CD4-positive, alpha-beta T cell treated with Interleukin-17A for 1 hour (primary cell): ENCODE results near the gene SRRT.
A peak's percentile ranks its signal among the peaks of the same experiment; 100 is the strongest.
"Not testable (repeated sequence)": the region's sequence is repeated elsewhere in the genome, so short reads cannot be mapped to it uniquely, and the experiment has no call there.

Experiments used
- DNase-seq: peaks from one replicate; pipeline ENCODE4 v3.0.0-alpha.2; 2020

The SRRT gene

GRCh38 chr7:100895956-100896731 lies 21.2 kb downstream of the SRRT start:
- peak; percentile 60 for DNase-seq

DNA sequence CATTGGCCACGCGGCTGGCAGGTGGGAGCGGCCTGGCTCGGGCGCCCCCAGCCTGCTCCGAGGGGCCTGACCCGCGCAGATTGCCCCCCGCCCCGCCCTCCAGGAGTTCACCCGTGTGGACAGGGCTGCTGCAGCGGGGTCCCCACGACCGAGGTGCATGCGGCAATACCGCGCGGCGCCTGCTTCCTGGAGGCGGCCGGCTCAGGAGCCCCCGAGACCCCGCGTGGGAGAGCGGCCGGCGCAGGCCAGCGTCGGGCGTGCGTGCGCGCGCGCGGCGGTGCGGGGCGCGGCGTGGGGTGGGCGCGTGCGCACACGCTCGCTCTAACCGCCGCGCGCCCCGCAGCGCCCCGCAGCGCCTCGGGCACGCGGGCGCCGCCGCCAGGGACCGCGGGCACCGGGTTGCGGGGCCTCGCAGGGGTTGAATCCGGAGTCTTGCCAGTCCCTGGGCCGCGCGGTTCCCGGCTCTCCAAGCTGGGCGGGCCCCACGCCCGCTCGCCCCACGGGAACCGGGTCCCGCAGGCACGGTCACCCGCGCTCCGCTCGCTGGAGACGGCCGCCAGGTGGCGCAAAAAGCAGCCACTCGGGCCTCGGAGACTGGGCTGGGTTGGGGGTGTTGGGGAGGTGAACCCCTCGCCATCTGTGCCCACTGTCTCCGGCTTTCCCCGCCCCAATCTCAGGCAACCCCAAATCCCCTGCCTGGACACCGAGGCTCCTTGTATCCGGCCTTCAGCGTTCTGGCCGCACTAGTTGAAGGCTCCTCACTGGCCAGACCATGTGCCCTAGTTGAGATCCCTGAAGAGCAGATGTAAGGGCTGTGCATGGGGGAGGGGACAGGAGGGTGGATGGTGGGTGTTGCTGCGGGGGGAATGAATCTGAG lies 22.1 kb downstream of the SRRT start:
- DNase-seq = peak; percentile 67

DNA sequence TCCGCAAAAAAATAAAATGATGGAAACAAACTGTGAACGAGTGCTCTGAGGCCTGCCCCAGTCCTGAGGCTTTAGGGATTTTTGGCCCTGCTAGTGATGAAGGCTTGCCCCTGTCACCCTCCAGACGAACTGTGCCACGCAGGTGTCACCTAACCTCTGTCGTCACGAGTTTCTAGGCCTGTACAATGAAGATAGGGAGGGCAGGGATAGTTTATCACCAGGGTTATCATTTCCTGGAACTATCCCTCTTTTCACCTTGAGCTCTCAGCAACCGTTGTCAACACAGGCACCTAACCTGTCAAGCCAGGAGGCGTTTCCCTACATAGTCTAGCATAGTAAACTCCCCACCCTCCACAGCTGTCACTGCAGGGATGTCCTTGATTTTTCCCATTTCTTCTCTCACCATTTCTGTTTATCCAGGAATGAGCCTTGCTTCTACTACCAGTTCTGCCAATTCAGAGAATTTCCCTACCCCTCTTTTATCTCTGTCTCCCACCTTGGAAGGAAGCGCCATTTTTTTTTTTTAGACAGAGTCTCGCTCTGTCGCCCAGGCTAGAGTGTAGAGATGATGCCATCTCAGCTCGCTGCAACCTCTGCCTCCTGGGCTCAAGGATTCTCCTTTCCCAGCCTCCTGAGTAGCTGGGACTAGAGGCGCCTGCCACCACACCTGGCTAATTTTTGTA lies 23.0 kb downstream of the SRRT start:
- no peak for DNase-seq

DNA sequence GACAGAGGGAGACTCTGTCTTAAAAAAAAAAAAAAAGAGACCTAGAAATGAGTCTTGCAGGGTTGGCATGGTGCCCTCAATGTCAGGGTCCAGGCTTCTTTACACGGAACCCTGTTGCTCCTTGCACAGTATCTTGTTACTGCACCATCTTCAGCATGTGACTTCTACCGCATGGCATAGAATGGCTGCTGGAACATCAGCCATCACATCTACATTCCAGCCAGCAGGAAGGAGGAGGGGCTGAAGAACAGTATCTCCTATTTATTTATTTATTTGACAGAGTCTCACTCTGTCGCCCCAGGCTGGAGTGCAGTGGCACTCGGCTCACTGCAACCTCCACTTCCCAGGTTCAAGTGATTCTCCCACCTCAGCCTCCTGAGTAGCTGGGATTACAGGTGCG lies 24.5 kb downstream of the SRRT start:
- no peak for DNase-seq

- DNase-seq = no peak
These were observed 26.1 kb downstream of the SRRT start for GRCh38 chr7:100900978-100901377.

DNA sequence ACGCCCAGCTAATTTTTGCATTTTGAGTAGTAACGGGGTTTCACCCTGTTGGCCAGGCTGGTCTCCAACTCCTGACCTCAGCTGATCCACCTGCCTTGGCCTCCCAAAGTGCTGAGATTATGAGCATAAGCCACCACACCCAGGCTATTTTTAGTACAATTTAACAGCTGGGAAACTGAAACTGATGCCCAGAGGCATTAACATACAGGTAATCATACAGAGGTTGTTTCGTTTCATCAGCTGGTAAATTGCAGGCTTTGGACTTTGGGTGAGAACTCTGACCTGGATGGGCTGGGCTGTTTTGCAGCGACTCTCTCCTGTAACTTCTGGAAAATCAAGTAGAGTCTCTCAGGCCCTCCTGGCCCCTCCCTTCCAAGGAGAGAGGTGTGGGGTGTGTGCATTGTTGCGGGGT lies 27.0 kb downstream of the SRRT start:
- DNase-seq = no peak

GRCh38 chr7:100902638-100903037 lies 27.7 kb downstream of the SRRT start:
- DNase-seq = no peak

GRCh38 chr7:100908512-100908911 lies 33.6 kb downstream of the SRRT start:
- DNase-seq = no peak

GRCh38 chr7:100910443-100910842 lies 35.5 kb downstream of the SRRT start:
- not testable (repeated sequence) for DNase-seq

- DNase-seq = no peak
These were observed 36.6 kb downstream of the SRRT start for GRCh38 chr7:100911484-100911883.

DNA sequence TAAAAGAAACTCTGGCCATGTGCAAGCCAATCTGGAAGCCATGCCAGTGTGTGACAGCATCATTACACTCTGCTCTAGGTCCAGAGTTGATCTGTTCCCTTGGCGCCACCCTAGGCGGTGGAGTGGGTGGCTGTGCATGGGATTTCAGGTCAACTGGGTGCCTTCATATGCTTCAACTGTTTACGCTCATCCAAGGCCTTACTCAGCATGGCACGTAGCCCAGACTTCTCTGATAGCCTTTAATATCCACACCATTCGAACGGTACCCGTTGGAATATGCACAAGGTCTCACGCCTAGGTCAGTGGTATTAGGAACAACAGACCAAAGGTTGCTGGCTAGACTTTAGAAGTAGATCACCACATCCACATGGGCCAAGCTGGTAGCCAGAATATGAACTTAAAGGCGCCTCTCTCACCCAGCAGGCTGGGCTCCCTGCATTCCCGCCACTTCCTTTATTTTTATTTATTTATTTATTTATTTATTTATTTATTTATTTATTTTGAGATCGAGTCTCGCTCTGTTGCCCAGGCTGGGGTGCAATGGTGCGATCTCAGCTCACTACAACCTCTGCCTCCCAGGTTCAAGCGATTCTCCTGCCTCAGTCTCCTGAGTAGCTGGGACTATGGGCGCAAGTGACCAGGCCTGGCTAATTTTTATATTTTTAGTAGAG lies 39.4 kb downstream of the SRRT start:
- DNase-seq = no peak

DNA sequence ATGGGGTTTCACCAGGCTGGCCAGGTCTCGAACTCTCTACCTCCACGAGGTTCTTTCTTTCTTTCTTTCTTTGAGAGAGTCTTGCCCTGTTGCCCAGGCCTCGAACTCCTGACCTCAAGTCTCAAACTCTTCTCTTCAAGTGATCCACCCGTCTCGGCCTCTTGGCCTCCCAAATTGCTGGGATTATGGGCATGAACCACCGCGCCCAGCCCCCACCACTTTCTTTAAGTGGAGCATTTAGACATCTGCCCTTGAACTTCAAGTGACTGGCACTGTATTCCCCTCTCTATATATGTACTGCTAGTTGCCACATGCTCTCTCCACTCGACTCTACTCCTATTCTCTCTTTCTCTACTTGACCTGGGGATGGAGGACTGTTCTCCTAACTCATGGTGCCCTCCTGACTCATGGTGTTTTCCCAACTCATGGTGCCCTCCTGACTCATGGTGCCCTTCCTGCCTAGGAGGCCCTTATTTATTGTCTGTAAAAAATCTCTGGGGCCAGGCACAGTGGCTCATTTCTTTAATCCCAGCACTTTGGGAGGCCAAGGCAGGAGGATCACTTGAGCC lies 40.1 kb downstream of the SRRT start:
- DNase-seq = no peak

DNA sequence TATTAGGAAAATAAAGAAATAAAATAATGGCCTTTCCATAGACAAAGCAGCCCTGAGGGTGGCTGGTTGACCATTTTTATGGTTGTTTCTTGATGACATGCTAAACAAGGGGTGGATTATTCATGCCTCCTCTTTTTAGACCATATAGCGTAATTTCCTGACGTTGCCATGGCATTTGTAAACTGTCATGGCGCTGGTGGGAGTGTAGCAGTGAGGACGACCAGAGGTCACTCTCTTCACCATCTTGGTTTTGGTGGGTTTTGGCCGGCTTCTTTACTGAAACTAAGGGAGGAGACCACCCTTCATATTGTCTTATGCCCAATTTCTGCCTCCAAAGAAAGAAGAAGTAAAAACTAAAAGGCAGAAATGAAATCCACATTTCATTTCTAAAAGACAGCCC lies 44.4 kb downstream of the SRRT start:
- DNase-seq = not testable (repeated sequence)

DNA sequence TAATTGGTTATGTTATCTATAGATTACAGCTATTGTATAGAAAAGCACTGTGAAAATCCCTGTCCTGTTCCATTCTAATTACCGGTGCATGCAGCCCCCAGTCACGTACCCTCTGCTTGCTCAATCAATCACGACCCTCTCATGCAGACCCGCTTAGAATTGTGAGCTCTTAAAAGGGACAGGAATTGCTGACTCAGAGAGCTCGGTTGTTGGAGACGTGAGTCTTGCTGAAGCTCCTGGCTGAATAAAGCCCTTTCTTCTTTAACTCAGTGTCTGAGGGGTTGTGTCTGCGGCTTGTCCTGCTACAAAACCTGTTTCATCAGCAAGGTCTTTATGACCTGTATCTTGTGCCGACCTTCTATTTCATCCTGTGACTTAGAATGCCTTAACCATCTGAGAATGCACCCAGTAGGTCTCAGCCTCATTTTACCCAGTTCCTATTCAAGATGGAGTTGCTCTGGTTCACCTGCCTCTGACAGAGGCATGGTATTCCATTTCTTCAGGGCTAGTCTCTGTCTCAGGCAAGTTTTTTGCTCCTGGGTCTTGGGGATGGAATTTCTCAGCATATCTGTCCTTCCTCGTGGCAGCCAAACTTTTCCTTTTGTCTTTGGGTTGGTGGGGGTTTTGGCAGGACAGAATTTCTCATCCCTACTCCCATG lies 45.0 kb downstream of the SRRT start:
- DNase-seq = not testable (repeated sequence)

- no peak for DNase-seq
These were observed 46.1 kb downstream of the SRRT start for GRCh38 chr7:100921039-100921438.

- DNase-seq = not testable (repeated sequence)
These were observed 48.7 kb downstream of the SRRT start for GRCh38 chr7:100923616-100924015.

DNA sequence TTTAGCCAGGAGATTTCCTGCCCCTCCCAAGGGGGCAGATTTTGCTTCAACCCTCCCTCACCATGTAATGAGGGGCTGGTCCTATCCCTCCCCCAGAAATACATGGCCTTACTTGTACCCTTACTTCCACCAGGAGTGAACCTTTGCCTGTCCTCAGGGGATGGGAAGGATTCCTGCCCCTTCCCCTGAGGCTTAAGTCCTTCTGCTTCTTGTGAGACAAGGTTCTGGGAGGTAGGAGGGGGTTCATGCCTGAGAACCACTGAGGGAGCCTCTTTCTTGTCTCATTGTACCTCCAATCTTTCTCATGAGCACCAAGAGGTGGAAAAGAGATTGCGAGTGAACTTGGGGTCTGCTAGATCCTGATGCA lies 54.9 kb downstream of the SRRT start:
- DNase-seq = no peak

GRCh38 chr7:100933734-100934133 lies 58.8 kb downstream of the SRRT start:
- no peak for DNase-seq

- not testable (repeated sequence) for DNase-seq
These were observed 60.5 kb downstream of the SRRT start for GRCh38 chr7:100935381-100935780.

DNA sequence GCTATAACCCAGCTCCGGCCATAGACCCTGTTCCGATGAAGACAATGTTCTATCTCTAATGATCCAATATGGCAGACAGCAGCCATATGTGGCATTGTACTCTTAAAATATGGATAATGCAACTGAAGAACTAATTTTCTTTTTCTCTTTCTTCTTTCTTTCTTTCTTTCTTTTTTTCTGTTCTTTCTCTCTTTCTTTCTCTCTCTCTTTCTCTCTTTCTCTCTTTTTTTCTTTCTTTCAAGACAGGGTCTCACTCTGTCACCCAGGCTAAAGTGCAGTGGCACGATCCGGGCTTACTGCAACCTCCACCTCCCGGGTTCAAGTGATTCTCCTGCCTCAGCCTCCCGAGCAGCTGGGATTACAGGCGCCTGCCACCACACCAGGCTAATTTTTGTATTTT lies 61.3 kb downstream of the SRRT start:
- DNase-seq = not testable (repeated sequence)
